ENCODE results near the gene BAIAP2L2.

DNA sequence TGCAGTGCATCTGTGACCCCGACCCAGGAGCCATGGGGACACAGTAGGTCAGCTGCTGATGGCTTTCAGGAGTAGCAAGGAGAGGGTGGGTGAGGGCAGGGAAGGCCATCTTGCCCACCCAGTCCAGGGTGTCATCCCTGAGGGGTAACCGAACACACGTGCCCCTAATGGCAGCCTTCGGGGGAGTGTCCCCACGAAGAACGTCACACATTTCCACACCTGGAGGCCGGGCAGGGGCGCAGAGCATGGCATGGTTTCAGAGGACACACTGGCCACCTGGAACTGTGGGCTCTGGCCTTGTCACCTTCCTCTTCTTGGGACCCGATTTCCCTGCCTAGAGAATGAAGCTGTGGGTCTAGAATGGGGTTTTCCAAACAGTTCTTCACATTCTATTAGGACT, 19.4 kb upstream of the BAIAP2L2 start:
- TF ChIP-seq, protein P1, sequence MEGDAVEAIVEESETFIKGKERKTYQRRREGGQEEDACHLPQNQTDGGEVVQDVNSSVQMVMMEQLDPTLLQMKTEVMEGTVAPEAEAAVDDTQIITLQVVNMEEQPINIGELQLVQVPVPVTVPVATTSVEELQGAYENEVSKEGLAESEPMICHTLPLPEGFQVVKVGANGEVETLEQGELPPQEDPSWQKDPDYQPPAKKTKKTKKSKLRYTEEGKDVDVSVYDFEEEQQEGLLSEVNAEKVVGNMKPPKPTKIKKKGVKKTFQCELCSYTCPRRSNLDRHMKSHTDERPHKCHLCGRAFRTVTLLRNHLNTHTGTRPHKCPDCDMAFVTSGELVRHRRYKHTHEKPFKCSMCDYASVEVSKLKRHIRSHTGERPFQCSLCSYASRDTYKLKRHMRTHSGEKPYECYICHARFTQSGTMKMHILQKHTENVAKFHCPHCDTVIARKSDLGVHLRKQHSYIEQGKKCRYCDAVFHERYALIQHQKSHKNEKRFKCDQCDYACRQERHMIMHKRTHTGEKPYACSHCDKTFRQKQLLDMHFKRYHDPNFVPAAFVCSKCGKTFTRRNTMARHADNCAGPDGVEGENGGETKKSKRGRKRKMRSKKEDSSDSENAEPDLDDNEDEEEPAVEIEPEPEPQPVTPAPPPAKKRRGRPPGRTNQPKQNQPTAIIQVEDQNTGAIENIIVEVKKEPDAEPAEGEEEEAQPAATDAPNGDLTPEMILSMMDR (IDR thresholded peaks at IDR 0.05; ENCODE audit: poor library complexity), result no peak
- no peak for TF ChIP-seq EZH2 (IDR thresholded peaks at IDR 0.05; ENCODE audit: borderline replicate concordance)

Measured in hepatocyte (in vitro differentiated cells).